Measurements from ENCODE around the gene MB21D2. TPM values are rescaled to one million over a fixed set of nuclear protein-coding genes. Genes with fewer than 3 reads are reported as not detected.

The MB21D2 gene
- total RNA-seq, 2 donors from 2014 or later: 3.7 to 5.9 TPM

- no peaks in the 10 kb centered on the region for H3K36me3 ChIP-seq
- TF ChIP-seq CTCF (IDR thresholded peaks at IDR 0.05): no peak
- no peaks in the 10 kb centered on the region for H3K4me1 ChIP-seq
- H3K27me3 ChIP-seq: no peaks in the 10 kb centered on the region
- H3K9me3 ChIP-seq: no peaks in the 10 kb centered on the region
- H3K27ac ChIP-seq: no peak overlapping the region
- no peak for DNase-seq (ENCODE audit: low spot score)
- H3K4me3 ChIP-seq: no peak overlapping the region
Observed at GRCh38 chr3:192905980-192906678, 11.5 kb downstream of the MB21D2 start.

GRCh38 chr3:192904632-192905289 is 12.9 kb downstream of the MB21D2 start:
- Histone ChIP-seq H3K36me3 (no peaks in the 10 kb centered on the region), H3K4me1 (peaks cover 0 to under 1% of the 10 kb centered on the region in 2 donors), H3K27ac (no peak overlapping the region), H3K9me3 (no peaks in the 10 kb centered on the region), H3K4me3 (no peak overlapping the region), H3K27me3 (no peaks in the 10 kb centered on the region)
- DNase-seq (ENCODE audit: low spot score): no peak
- TF ChIP-seq CTCF (IDR thresholded peaks at IDR 0.05): no peak

- H3K9me3 ChIP-seq: no peaks in the 10 kb centered on the region
- DNase-seq (ENCODE audit: low spot score): no peak
- H3K27me3 ChIP-seq: no peaks in the 10 kb centered on the region
- H3K4me1 ChIP-seq: peaks cover 0 to 5% of the 10 kb centered on the region in 2 donors
- no peak for TF ChIP-seq CTCF (IDR thresholded peaks at IDR 0.05)
- H3K27ac ChIP-seq: no peak overlapping the region
- no peak overlapping the region for H3K4me3 ChIP-seq
- no peaks in the 10 kb centered on the region for H3K36me3 ChIP-seq
Observed at GRCh38 chr3:192902549-192902948, 15.1 kb downstream of the MB21D2 start.

GRCh38 chr3:192901435-192901834 is 16.2 kb downstream of the MB21D2 start:
- DNase-seq (ENCODE audit: low spot score): no peak
- no peaks in the 10 kb centered on the region for H3K9me3 ChIP-seq
- H3K27me3 ChIP-seq: no peaks in the 10 kb centered on the region
- peaks cover 0 to 5% of the 10 kb centered on the region in 2 donors for H3K4me1 ChIP-seq
- TF ChIP-seq CTCF (IDR thresholded peaks at IDR 0.05): no peak
- H3K27ac ChIP-seq: no peak overlapping the region
- no peak overlapping the region for H3K4me3 ChIP-seq
- H3K36me3 ChIP-seq: no peaks in the 10 kb centered on the region

GRCh38 chr3:192899540-192899982 is 18.1 kb downstream of the MB21D2 start:
- Histone ChIP-seq H3K36me3 (no peaks in the 10 kb centered on the region), H3K4me3 (no peak overlapping the region), H3K27me3 (no peaks in the 10 kb centered on the region), H3K4me1 (peaks cover 0 to 5% of the 10 kb centered on the region in 2 donors), H3K9me3 (no peaks in the 10 kb centered on the region), H3K27ac (no peak overlapping the region)
- TF ChIP-seq CTCF (IDR thresholded peaks at IDR 0.05): no peak
- DNase-seq (ENCODE audit: low spot score): no peak
